ENCODE results near the gene HECW1. TPM values are rescaled to one million over a fixed set of nuclear protein-coding genes. Genes with fewer than 3 reads are reported as not detected.

Gene HECW1
- total and polyA plus RNA-seq, 10 of the 15 experiments (the other 5 are each of a cell fraction or from before 2014, with no cell fraction given): under 0.01 to 0.31 (median 0.04) TPM; not detected in 3

DNA sequence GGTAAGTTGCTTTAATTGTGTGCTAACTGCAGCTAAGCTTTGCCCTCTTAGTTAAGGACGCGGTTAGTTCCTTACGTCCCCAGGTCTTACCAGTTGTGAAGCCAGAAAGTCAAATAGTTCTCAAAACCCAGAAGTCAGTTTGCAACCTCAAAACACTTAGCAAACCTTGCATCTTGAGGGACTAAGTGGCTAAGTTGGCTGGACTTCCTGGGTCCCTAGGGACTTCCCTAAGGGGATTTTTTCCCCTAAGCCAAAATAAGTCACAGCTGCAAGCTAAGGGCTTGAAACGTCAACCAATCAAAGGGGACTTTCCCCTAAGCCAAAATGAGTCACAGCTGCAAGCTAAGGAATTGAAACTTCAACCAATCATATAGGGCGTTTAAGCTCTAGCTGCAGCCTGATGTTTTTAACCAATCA lies 36.2 kb upstream of the HECW1 start (continued):
- TF ChIP-seq ZBTB4 (CRISPR knock-in tag; IDR thresholded peaks at IDR 0.05) (no peak), MXI1 (IDR thresholded peaks at IDR 0.05; ENCODE audit: low read depth, low read length) (no peak), E4F1 (IDR thresholded peaks at IDR 0.05; ENCODE audit: borderline replicate concordance, partially characterized antibody) (no peak), MEF2B (IDR thresholded peaks at IDR 0.05; ENCODE audit: partially characterized antibody, poor library complexity, severe bottlenecking) (peak; percentile 97), RFX5 (IDR thresholded peaks at IDR 0.05; ENCODE audit: low read depth, low read length) (no peak), SUPT20H (IDR thresholded peaks at IDR 0.05; ENCODE audit: borderline replicate concordance, control insufficient read depth, low read depth, low read length) (no peak), PAX5 (IDR thresholded peaks at IDR 0.05; ENCODE audit: borderline replicate concordance, low read depth, low read length) (peak; percentile 54; the same call in 1 of the 2 replicates), TCF3 (IDR thresholded peaks at IDR 0.05; ENCODE audit: borderline replicate concordance, insufficient read depth, low read depth, low read length) (peak; percentile 68; the same call in 1 of the 2 replicates), CREB1 (IDR thresholded peaks at IDR 0.05; ENCODE audit: low read depth) (peak; percentile 71; the same call in 1 of the 2 replicates), NFIC (IDR thresholded peaks at IDR 0.05; ENCODE audit: low read depth, low read length) (peak; percentile 85), FOXM1 (IDR thresholded peaks at IDR 0.05; ENCODE audit: low read depth, low read length) (peak; percentile 90), SMARCA5 (IDR thresholded peaks at IDR 0.05) (no peak), ZNF24 (IDR thresholded peaks at IDR 0.05) (no peak), IKZF2 (IDR thresholded peaks at IDR 0.05) (peak; percentile 96 to 97), CBX5 (IDR thresholded peaks at IDR 0.05; ENCODE audit: low read depth) (peak; percentile 89; the same call in 1 of the 2 replicates), CBFB (IDR thresholded peaks at IDR 0.05; ENCODE audit: low read depth) (peak; percentile 44; the same call in 1 of the 2 replicates), HDAC2 (IDR thresholded peaks at IDR 0.05) (no peak), NKRF (conservative IDR thresholded peaks at IDR 0.05) (no peak), ZNF217 (IDR thresholded peaks at IDR 0.05) (0 out of 2 replicates have a peak, but pooled peaks have one; percentile 54), MYC (IDR thresholded peaks at IDR 0.05; ENCODE audit: insufficient read depth, insufficient read length, insufficient replicate concordance, low read length, severe bottlenecking) (no peak), MTA3 (IDR thresholded peaks at IDR 0.05; ENCODE audit: borderline replicate concordance, low read length) (0 out of 2 replicates have a peak, but pooled peaks have one; percentile 42), TAF1 (IDR thresholded peaks at IDR 0.05; ENCODE audit: borderline replicate concordance, low read depth, low read length) (no peak), ZNF384 (IDR thresholded peaks at IDR 0.05; ENCODE audit: borderline replicate concordance, low read depth, low read length) (no peak), SUZ12 (IDR thresholded peaks at IDR 0.05; ENCODE audit: unreplicated experiment) (no peak), FOS (IDR thresholded peaks at IDR 0.05; ENCODE audit: borderline replicate concordance, extremely low read depth, insufficient read length) (no peak)

All from GM12878 (cell line).